NT2/D1 (cell line): ENCODE data around the gene ZNF316.

ENCODE experiments used
- YY1 ChIP-seq: IDR thresholded peaks from 2 replicates; pipeline ENCODE4 v1.6.1; 2011; ENCODE audit not compliant: insufficient read length, insufficient read depth
- ZNF274 ChIP-seq: IDR thresholded peaks from 2 replicates; pipeline ENCODE4 v1.6.1; 2011; ENCODE audit warnings: mild to moderate bottlenecking, low read depth, low read length

DNA sequence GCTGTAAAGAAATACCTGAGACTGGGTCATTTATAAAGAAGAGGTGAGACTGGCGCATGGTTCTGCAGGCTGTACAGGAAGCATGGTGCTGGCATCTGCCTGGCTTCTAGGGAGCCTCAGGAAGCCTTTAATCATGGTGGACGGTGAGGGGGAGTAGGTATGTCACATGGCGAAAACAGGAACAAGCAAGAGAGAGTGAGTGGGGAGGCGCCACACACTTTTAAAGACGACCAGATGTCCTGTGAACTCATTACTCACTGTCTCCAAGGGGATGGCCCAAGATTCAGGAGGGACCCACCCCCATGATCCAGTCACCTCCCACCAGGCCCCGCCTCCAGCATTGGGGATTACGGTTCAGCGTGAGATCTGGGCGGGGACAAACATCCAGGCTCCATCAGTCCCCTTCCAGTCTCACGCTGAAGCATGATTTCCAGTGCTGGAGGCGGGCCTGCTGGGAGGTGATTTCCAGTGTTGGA lies 3.2 kb downstream of the ZNF316 start:
- TF ChIP-seq YY1 = no peak
- no peak for TF ChIP-seq ZNF274
